HL-60 (cell line): Measurements from ENCODE around the gene PDGFC.

Experiments used
- DNase-seq, 2 experiments: peaks; one replicate each; pipeline ENCODE4 v3.0.0-alpha.2; 2010 to 2020; ENCODE audit warnings: low read depth in 1 of 2, low spot score in 1 of 2
- H3K27ac ChIP-seq: fragments of 250-450 bp; sonication (Bioruptor Pico); replicated peaks from 2 replicates; pipeline ENCODE4 v1.5.1; 2020; ENCODE audit warnings: mild to moderate bottlenecking, moderate library complexity
- H3K27me3 ChIP-seq: fragments of 250-450 bp; sonication (Bioruptor Pico); 2 replicates; pipeline ENCODE4 v1.5.1; 2021; ENCODE audit warnings: mild to moderate bottlenecking, moderate library complexity; ENCODE audit not compliant: insufficient read depth, poor library complexity, severe bottlenecking
- H3K4me3 ChIP-seq: replicated peaks from 2 replicates; pipeline ENCODE4 v1.5.1; 2011; ENCODE audit warnings: mild to moderate bottlenecking, control low read depth, low read length; ENCODE audit not compliant: insufficient read depth
- GABPA ChIP-seq: IDR thresholded peaks from 2 replicates; pipeline ENCODE4 v1.6.1; 2012; ENCODE audit warnings: low read depth
- POLR2AphosphoS5 ChIP-seq: IDR thresholded peaks from 2 replicates; pipeline ENCODE4 v1.6.1; 2012; ENCODE audit warnings: low read depth
- SPI1 ChIP-seq: IDR thresholded peaks from 2 replicates; pipeline ENCODE4 v1.6.1; 2012; ENCODE audit warnings: low read depth, mild to moderate bottlenecking, borderline replicate concordance
- TF ChIP-seq, protein P1 (sequence below): IDR thresholded peaks from 2 replicates; pipeline ENCODE4 v1.6.1; 2012; ENCODE audit warnings: low read depth; ENCODE audit not compliant: insufficient replicate concordance
- TF ChIP-seq, protein P2 (sequence below): IDR thresholded peaks from one replicate; pipeline ENCODE4 v1.5.1; 2011; ENCODE audit warnings: low read length, control low read depth, inconsistent platforms; ENCODE audit not compliant: insufficient read depth

Gene PDGFC

DNA sequence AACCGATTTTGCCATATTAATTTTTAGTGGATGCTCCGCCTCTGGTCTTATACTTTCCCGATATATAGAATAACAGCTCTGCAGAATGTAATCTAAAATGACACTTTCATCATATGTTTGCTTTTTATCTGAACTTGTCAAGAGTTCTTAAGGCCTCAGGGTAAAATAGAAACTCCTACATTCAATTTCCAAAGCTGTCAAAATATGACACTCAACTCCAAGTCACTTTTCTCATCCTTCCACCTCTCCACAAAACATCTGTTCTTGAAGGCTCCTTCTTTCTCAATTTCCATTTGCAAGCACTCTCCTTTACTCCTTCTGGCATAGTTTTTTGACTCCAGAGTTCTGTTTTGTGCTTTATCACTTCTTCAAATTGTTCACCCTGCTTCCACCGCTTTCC is 242.2 kb downstream of the PDGFC start:
- Histone ChIP-seq H3K4me3 (no peak overlapping the region), H3K27ac (no peak overlapping the region), H3K27me3 (no peaks in the 10 kb centered on the region)
- no peak for DNase-seq
- TF ChIP-seq, protein P1, sequence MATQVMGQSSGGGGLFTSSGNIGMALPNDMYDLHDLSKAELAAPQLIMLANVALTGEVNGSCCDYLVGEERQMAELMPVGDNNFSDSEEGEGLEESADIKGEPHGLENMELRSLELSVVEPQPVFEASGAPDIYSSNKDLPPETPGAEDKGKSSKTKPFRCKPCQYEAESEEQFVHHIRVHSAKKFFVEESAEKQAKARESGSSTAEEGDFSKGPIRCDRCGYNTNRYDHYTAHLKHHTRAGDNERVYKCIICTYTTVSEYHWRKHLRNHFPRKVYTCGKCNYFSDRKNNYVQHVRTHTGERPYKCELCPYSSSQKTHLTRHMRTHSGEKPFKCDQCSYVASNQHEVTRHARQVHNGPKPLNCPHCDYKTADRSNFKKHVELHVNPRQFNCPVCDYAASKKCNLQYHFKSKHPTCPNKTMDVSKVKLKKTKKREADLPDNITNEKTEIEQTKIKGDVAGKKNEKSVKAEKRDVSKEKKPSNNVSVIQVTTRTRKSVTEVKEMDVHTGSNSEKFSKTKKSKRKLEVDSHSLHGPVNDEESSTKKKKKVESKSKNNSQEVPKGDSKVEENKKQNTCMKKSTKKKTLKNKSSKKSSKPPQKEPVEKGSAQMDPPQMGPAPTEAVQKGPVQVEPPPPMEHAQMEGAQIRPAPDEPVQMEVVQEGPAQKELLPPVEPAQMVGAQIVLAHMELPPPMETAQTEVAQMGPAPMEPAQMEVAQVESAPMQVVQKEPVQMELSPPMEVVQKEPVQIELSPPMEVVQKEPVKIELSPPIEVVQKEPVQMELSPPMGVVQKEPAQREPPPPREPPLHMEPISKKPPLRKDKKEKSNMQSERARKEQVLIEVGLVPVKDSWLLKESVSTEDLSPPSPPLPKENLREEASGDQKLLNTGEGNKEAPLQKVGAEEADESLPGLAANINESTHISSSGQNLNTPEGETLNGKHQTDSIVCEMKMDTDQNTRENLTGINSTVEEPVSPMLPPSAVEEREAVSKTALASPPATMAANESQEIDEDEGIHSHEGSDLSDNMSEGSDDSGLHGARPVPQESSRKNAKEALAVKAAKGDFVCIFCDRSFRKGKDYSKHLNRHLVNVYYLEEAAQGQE, result no peak
- no peak for TF ChIP-seq POLR2AphosphoS5
- TF ChIP-seq, protein P2, sequence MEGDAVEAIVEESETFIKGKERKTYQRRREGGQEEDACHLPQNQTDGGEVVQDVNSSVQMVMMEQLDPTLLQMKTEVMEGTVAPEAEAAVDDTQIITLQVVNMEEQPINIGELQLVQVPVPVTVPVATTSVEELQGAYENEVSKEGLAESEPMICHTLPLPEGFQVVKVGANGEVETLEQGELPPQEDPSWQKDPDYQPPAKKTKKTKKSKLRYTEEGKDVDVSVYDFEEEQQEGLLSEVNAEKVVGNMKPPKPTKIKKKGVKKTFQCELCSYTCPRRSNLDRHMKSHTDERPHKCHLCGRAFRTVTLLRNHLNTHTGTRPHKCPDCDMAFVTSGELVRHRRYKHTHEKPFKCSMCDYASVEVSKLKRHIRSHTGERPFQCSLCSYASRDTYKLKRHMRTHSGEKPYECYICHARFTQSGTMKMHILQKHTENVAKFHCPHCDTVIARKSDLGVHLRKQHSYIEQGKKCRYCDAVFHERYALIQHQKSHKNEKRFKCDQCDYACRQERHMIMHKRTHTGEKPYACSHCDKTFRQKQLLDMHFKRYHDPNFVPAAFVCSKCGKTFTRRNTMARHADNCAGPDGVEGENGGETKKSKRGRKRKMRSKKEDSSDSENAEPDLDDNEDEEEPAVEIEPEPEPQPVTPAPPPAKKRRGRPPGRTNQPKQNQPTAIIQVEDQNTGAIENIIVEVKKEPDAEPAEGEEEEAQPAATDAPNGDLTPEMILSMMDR, result no peak
- no peak for TF ChIP-seq GABPA
- no peak for TF ChIP-seq SPI1

DNA sequence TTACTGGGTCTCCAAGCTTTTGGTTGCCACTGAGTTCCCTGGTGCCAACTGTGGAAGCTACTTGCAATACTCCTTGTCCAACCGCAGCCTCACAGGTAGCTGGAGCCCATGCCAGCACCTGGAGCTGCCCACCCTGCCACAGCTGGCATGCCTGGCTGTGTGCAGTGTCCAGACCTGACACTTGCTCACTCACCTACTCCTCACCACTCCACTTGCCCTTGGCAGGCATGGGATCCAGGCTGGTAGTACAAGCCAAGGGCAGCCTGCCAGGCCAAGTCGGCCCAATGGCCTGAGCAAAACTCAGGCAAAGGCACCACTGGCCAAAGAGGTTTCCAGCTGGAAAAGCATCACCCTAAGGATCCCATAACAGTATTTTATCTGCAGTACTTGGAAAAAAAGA is 246.3 kb downstream of the PDGFC start:
- no peak overlapping the region for H3K27ac ChIP-seq
- TF ChIP-seq SPI1 (no peak), GABPA (no peak), POLR2AphosphoS5 (no peak)
- TF ChIP-seq, protein P1, result no peak
- TF ChIP-seq, protein P2, result no peak
- H3K27me3 ChIP-seq, result no peaks in the 10 kb centered on the region
- H3K4me3 ChIP-seq, result no peak overlapping the region
- DNase-seq, result no peak

DNA sequence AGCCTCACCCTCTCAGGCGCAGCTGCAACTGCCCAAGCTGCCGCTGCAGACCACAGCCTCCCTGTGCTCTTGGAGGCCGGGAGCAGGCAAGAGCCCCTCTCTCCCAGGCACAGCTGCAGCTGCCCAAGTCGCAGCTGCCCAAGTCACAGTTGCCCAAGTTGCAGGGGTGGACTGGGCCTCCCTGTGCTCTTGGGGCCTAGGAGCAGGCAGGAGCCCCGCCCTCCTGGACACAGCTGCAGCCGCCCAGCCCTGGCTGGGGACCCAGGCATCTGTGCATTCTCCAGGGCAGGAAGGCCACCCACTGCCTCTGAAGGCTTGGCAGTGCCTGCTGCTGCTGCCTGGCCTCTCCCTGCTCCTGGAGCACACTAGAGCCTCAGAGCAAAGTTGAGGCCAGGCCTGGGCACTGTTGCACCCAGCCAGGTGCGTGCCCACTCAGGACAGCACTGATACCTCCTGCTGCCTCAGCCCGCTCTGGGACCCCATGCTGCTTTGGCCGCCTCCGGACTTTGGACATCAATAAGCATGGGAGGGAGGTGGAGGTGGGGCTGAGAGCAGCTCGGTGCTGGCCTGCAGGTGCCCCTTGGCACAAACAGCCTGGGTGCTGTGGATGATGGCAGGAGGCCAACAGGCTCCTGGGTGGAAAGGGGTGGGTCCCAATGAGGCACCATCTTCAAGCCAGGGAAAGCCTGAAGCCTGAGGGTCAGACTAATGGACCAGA is 247.5 kb downstream of the PDGFC start:
- Histone ChIP-seq H3K4me3 (no peak overlapping the region), H3K27ac (no peak overlapping the region), H3K27me3 (no peaks in the 10 kb centered on the region)
- TF ChIP-seq POLR2AphosphoS5, result no peak
- DNase-seq, result no peak

DNA sequence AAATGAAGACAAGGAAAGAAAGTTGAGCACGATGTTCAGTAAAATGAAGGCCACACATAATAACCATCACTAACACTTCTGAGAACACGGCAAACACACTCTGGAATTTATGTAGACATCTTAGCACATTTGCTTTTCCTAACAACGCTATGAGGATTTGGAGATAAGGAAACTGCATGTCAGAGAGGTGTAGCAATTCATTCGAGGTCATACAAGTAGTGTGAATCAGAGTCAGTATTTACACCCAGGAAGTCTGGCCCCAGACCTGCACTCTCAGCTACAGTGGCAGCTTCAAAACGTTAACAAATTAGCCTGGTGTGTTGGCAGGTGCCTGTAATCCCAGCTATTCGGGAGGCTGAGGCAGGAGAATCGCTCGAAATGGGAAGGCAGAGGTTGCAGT is 253.4 kb downstream of the PDGFC start:
- Histone ChIP-seq H3K27me3 (no peaks in the 10 kb centered on the region), H3K27ac (no peak overlapping the region), H3K4me3 (no peak overlapping the region)
- TF ChIP-seq SPI1 (no peak), GABPA (no peak), POLR2AphosphoS5 (no peak)
- TF ChIP-seq, protein P1, result no peak
- TF ChIP-seq, protein P2, result no peak
- DNase-seq, result no peak
